ENCODE results near the gene ZNF326. TPM values are rescaled to one million over a fixed set of nuclear protein-coding genes. Genes with fewer than 3 reads are reported as not detected.

The ZNF326 gene
- total RNA-seq, 1 donor from 2014 or later, result 0.75 TPM

GRCh38 chr1:89999208-89999607 lies 4.3 kb downstream of the ZNF326 start:
- intact Hi-C loops (cut with DNase I), result loop anchor here (5.0 to 10.0 kb wide), 4 partner anchors 276 to 1317 kb away; partner anchors contain the start of genes LRRC8C and PKN2
- H3K4me1 ChIP-seq, result peaks cover 0 to 17% of the 10 kb centered on the region in 2 donors
- DNase-seq (ENCODE audit: low spot score in 2 of 2), result no peak

DNA sequence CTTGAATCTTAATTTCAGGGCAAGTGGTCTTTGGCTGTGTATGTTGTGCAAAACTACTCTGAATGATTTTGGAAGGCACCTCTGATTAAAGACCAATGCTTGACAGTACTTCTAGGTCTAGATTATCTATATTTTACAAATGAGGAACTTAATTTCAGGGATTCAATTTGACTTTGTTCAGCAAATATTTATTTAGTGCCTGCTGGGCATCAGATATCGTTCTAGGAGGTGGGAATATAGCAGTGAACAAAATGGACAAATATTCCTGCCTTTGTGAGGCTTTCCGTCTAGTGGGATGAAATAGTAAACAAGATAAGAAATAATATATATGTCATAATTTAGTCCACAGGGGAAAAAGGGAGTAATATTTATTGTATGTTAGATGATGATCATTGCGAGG lies 4.7 kb downstream of the ZNF326 start:
- DNase-seq (ENCODE audit: low spot score in 2 of 2), result no peak
- H3K4me1 ChIP-seq, result peaks cover 0 to 17% of the 10 kb centered on the region in 2 donors
- H3K27ac ChIP-seq, result no peak overlapping the region
- intact Hi-C loops (cut with DNase I), result loop anchor here (5.0 to 10.0 kb wide), 4 partner anchors 275 to 1317 kb away; partner anchors contain the start of genes LRRC8C and PKN2
- no peak overlapping the region for H3K4me3 ChIP-seq
- no peaks in the 10 kb centered on the region for H3K9me3 ChIP-seq
- H3K27me3 ChIP-seq, result no peaks in the 10 kb centered on the region
- H3K36me3 ChIP-seq, result no peaks in the 10 kb centered on the region
- TF ChIP-seq, protein P1, sequence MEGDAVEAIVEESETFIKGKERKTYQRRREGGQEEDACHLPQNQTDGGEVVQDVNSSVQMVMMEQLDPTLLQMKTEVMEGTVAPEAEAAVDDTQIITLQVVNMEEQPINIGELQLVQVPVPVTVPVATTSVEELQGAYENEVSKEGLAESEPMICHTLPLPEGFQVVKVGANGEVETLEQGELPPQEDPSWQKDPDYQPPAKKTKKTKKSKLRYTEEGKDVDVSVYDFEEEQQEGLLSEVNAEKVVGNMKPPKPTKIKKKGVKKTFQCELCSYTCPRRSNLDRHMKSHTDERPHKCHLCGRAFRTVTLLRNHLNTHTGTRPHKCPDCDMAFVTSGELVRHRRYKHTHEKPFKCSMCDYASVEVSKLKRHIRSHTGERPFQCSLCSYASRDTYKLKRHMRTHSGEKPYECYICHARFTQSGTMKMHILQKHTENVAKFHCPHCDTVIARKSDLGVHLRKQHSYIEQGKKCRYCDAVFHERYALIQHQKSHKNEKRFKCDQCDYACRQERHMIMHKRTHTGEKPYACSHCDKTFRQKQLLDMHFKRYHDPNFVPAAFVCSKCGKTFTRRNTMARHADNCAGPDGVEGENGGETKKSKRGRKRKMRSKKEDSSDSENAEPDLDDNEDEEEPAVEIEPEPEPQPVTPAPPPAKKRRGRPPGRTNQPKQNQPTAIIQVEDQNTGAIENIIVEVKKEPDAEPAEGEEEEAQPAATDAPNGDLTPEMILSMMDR (IDR thresholded peaks at IDR 0.05), result no peak

More at GRCh38 chr1:89999208-89999607, 4.3 kb downstream of the ZNF326 start:
- Histone ChIP-seq H3K27me3 (no peaks in the 10 kb centered on the region), H3K4me3 (no peak overlapping the region), H3K27ac (no peak overlapping the region), H3K36me3 (no peaks in the 10 kb centered on the region), H3K9me3 (no peaks in the 10 kb centered on the region)
- TF ChIP-seq, protein P1 (IDR thresholded peaks at IDR 0.05), result no peak

- intact Hi-C loops (cut with DNase I), result no loop called here
Measured at GRCh38 chr1:90000934-90001676, 6.2 kb downstream of the ZNF326 start.

DNA sequence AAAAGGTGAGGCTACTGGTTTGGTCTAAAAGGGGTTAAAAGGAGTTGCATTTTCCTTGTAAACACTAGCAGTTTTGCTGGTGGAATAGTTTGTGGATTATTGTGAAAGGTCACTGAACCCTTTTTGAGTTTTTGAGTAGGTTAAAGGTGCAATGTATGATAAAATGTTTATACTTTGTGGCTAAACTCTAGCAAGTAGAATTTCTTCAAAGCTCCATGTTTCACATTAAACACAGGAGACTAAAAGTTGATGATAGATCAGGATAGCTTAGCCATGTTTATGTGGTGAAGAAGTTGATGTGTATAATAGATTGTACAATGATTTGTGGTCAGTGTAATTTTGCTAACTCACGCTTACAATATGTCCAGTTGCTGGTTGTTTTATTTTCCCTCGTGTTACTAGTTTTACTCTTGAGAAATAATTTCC lies 13.1 kb downstream of the ZNF326 start:
- H3K36me3 ChIP-seq, result peaks cover 26 to 31% of the 10 kb centered on the region in 2 donors

More at GRCh38 chr1:90000934-90001676, 6.2 kb downstream of the ZNF326 start:
- no peak overlapping the region for H3K27ac ChIP-seq
- peaks cover 0 to 7% of the 10 kb centered on the region in 2 donors for H3K36me3 ChIP-seq
- H3K9me3 ChIP-seq, result no peaks in the 10 kb centered on the region
- peaks cover 0 to 14% of the 10 kb centered on the region in 2 donors for H3K4me1 ChIP-seq
- no peaks in the 10 kb centered on the region for H3K27me3 ChIP-seq
- DNase-seq (ENCODE audit: low spot score in 2 of 2), result no peak
- no peak overlapping the region for H3K4me3 ChIP-seq
- TF ChIP-seq, protein P1 (IDR thresholded peaks at IDR 0.05), result no peak

GRCh38 chr1:90012300-90012699 lies 17.4 kb downstream of the ZNF326 start:
- Histone ChIP-seq H3K4me1 (no peaks in the 10 kb centered on the region), H3K36me3 (peaks cover 45 to 65% of the 10 kb centered on the region in 2 donors), H3K4me3 (no peak overlapping the region), H3K27me3 (no peaks in the 10 kb centered on the region), H3K9me3 (no peaks in the 10 kb centered on the region), H3K27ac (no peak overlapping the region)
- TF ChIP-seq, protein P1 (IDR thresholded peaks at IDR 0.05), result no peak
- intact Hi-C loops (cut with DNase I), result no loop called here
- DNase-seq (ENCODE audit: low spot score in 2 of 2), result no peak

More for the DNA sequence above, 13.1 kb downstream of the ZNF326 start:
- Histone ChIP-seq H3K4me3 (no peak overlapping the region), H3K9me3 (no peaks in the 10 kb centered on the region), H3K27ac (no peak overlapping the region), H3K27me3 (no peaks in the 10 kb centered on the region), H3K4me1 (no peaks in the 10 kb centered on the region)
- DNase-seq (ENCODE audit: low spot score in 2 of 2), result no peak
- intact Hi-C loops (cut with DNase I), result no loop called here
- TF ChIP-seq, protein P1 (IDR thresholded peaks at IDR 0.05), result no peak
